Activated CD8-positive, alpha-beta T cell treated with anti-CD3 and anti-CD28 coated beads for 36 hours (primary cell): ENCODE data around the gene BNC2. TPM values are rescaled to one million over a fixed set of nuclear protein-coding genes. Genes with fewer than 3 reads are reported as not detected.

ENCODE experiments used
- ATAC-seq: fragments of 200-7000 bp; cut with Tn5 transposase; one replicate; pipeline ENCODE4 v1.10.0; 2021; ENCODE audit warnings: mild to moderate bottlenecking, moderate library complexity
- CTCF ChIA-PET: fragments of 350-600 bp; sonication (Branson Sonifier 250); formaldehyde crosslinking; loops from one replicate; lab custom pipeline; 2021; ENCODE audit warnings: antibody characterized with exemption; lab: Charles Lee
- POLR2A ChIA-PET: fragments of 350-600 bp; sonication (Branson Sonifier 250); formaldehyde crosslinking; loops from one replicate; lab custom pipeline; 2021; ENCODE audit warnings: antibody characterized with exemption; lab: Charles Lee
- DNase-seq: peaks from one replicate; pipeline ENCODE4 v3.0.0-alpha.2; 2020
- H3K27ac Mint-ChIP-seq: one replicate; pipeline ENCODE4 v1.8.0; 2021; ENCODE audit warnings: mild to moderate bottlenecking, mixed read lengths
- H3K27me3 Mint-ChIP-seq: one replicate; pipeline ENCODE4 v1.8.0; 2021; ENCODE audit warnings: mixed read lengths
- H3K36me3 Mint-ChIP-seq: one replicate; pipeline ENCODE4 v1.8.0; 2021; ENCODE audit warnings: low read depth, mixed read lengths
- H3K4me1 Mint-ChIP-seq: one replicate; pipeline ENCODE4 v1.8.0; 2021; ENCODE audit warnings: low read depth, mixed read lengths
- H3K4me3 Mint-ChIP-seq: one replicate; pipeline ENCODE4 v1.8.0; 2021; ENCODE audit warnings: mild to moderate bottlenecking, moderate library complexity, mixed read lengths
- H3K9me3 Mint-ChIP-seq: one replicate; pipeline ENCODE4 v1.8.0; 2021; ENCODE audit warnings: mixed read lengths
- CTCF ChIP-seq: fragments of 200-600 bp; IDR thresholded peaks from one replicate; pipeline ENCODE4 v1.8.0; 2022; ENCODE audit warnings: antibody characterized with exemption, mild to moderate bottlenecking
- intact Hi-C: fragments of 100-400 bp; cut with micrococcal nuclease; formaldehyde crosslinking; loops from one replicate; pipeline ENCODE4 v1.10.0; 2022
- total RNA-seq, 2 experiments: library from RNA; stranded (reverse); gene quantifications; one replicate each; pipeline ENCODE4 v1.2.3, GENCODE V29; 2021

BNC2 gene
- total RNA-seq, 2 experiments from 2014 or later: not detected

- intact Hi-C loops: no loop called here
- Mint-ChIP-seq H3K36me3 (no peaks in the 10 kb centered on the region), H3K4me1 (no peaks in the 10 kb centered on the region), H3K9me3 (no peaks in the 10 kb centered on the region), H3K27ac (no peak overlapping the region), H3K27me3 (no peaks in the 10 kb centered on the region), H3K4me3 (no peak overlapping the region)
- ATAC-seq: no peak
- CTCF ChIA-PET: no interaction called here
- DNase-seq: no peak
- POLR2A ChIA-PET: no interaction called here
- TF ChIP-seq CTCF: no peak
These were observed 316.5 kb downstream of the BNC2 start for GRCh38 chr9:16553869-16554540.

- Mint-ChIP-seq H3K27ac (no peak overlapping the region), H3K4me3 (no peak overlapping the region), H3K9me3 (no peaks in the 10 kb centered on the region), H3K36me3 (no peaks in the 10 kb centered on the region), H3K27me3 (no peaks in the 10 kb centered on the region), H3K4me1 (no peaks in the 10 kb centered on the region)
- ChIA-PET CTCF (no interaction called here), POLR2A (no interaction called here)
- DNase-seq (no peak), ATAC-seq (no peak)
- intact Hi-C loops: no loop called here
- TF ChIP-seq CTCF: no peak
These were observed 318.2 kb downstream of the BNC2 start for GRCh38 chr9:16552252-16552651.

- Mint-ChIP-seq H3K4me3 (no peak overlapping the region), H3K27me3 (no peaks in the 10 kb centered on the region), H3K9me3 (no peaks in the 10 kb centered on the region), H3K36me3 (no peaks in the 10 kb centered on the region), H3K4me1 (no peaks in the 10 kb centered on the region), H3K27ac (no peak overlapping the region)
- ATAC-seq: no peak
- DNase-seq: no peak
- ChIA-PET CTCF (no interaction called here), POLR2A (no interaction called here)
- no peak for TF ChIP-seq CTCF
- intact Hi-C loops: no loop called here
These were observed 318.8 kb downstream of the BNC2 start for GRCh38 chr9:16551692-16552091.

- intact Hi-C loops: no loop called here
- H3K27ac Mint-ChIP-seq: no peak overlapping the region
- no peaks in the 10 kb centered on the region for H3K4me1 Mint-ChIP-seq
- POLR2A ChIA-PET: no interaction called here
- CTCF ChIA-PET: no interaction called here
- no peak for DNase-seq
- no peaks in the 10 kb centered on the region for H3K36me3 Mint-ChIP-seq
- no peaks in the 10 kb centered on the region for H3K9me3 Mint-ChIP-seq
- no peaks in the 10 kb centered on the region for H3K27me3 Mint-ChIP-seq
- no peak for ATAC-seq
- no peak for TF ChIP-seq CTCF
- H3K4me3 Mint-ChIP-seq: no peak overlapping the region
These were observed 324.8 kb downstream of the BNC2 start for GRCh38 chr9:16545639-16546038.

- intact Hi-C loops: no loop called here
- no peaks in the 10 kb centered on the region for H3K9me3 Mint-ChIP-seq
These were observed 325.6 kb downstream of the BNC2 start for GRCh38 chr9:16544842-16545241.

More at GRCh38 chr9:16544842-16545241, 325.6 kb downstream of the BNC2 start:
- ChIA-PET POLR2A (no interaction called here), CTCF (no interaction called here)
- ATAC-seq (no peak), DNase-seq (no peak)
- H3K36me3 Mint-ChIP-seq: no peaks in the 10 kb centered on the region
- no peak for TF ChIP-seq CTCF
- H3K4me3 Mint-ChIP-seq: no peak overlapping the region
- H3K27me3 Mint-ChIP-seq: no peaks in the 10 kb centered on the region
- H3K4me1 Mint-ChIP-seq: no peaks in the 10 kb centered on the region
- no peak overlapping the region for H3K27ac Mint-ChIP-seq
